ENCODE data around the gene DDX10.

GRCh38 chr11:108902027-108902469, 237.2 kb downstream of the DDX10 start:
- no peak for TF ChIP-seq CTCF (IDR thresholded peaks at IDR 0.05)
- no peak for TF ChIP-seq EP300 (IDR thresholded peaks at IDR 0.05)

All from ovary (tissue), 3 donors.